ENCODE results near the gene CCDC12. TPM values are rescaled to one million over a fixed set of nuclear protein-coding genes. Genes with fewer than 3 reads are reported as not detected.

The CCDC12 gene
- total RNA-seq, result 49.7 to 52.4 TPM (median 50.5 TPM) in 3 replicates

DNA sequence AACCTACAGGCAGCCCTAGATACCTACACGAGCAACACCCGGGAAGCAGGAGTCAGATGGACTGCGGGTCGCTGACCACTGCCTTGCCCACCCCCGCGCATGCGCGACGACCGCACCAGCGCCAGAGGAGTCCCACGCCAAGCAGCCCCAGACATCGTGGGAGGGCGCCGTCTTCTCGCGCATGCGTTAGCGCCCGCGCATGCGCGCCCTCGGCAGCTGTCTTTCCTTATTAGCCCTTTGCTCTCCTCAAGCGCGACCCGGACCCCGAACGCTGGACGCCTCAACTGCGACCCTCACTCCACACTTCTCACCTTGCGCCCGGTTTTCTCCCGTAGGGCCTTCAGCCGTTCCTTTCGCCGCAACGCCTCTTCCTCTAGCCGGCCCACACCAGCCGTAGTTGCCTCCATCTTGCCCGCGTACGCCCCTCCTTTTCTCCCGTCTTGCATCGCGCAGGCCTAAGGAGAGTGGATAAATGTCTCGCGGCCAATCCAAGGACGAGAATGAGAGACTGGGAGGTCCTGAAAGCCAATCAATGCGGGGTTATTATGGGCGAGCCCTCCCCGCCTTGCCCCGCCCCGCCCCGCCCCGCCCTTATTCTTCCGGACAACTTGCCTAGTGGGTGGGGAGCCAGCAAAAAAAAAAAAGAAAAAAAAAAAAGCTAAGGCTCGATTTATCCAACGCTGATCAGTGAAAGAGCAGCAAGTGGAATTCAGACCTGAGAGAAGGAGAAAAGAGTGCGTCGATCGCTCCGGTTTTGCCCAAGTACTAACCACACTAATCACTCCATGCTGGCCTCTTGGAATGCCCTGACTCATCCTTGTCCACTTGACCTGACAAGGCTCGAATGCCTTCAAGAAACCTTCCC lies at the start of gene CCDC12:
CCDC12 (minus strand) TSS at position 420 of the 865 bp plus-strand sequence; CDS start at position 407, 13 bp downstream.
- Mint-ChIP-seq H3K27me3 (ENCODE audit: low read depth) (no peaks in the 10 kb centered on the region), H3K4me3 (peak within 1 kb of the TSS; percentile 100), H3K36me3 (no peaks in the 10 kb centered on the region), H3K4me1 (peaks cover 50% of the 10 kb centered on the region), H3K9me3 (no peaks in the 10 kb centered on the region), H3K27ac (peak within 1 kb of the TSS; percentile 99)
- DNase-seq (ENCODE audit: low spot score in 2 of 2, unreplicated experiment in 2 of 2), result peak; percentile 86 to 89
- TF ChIP-seq, protein P1, sequence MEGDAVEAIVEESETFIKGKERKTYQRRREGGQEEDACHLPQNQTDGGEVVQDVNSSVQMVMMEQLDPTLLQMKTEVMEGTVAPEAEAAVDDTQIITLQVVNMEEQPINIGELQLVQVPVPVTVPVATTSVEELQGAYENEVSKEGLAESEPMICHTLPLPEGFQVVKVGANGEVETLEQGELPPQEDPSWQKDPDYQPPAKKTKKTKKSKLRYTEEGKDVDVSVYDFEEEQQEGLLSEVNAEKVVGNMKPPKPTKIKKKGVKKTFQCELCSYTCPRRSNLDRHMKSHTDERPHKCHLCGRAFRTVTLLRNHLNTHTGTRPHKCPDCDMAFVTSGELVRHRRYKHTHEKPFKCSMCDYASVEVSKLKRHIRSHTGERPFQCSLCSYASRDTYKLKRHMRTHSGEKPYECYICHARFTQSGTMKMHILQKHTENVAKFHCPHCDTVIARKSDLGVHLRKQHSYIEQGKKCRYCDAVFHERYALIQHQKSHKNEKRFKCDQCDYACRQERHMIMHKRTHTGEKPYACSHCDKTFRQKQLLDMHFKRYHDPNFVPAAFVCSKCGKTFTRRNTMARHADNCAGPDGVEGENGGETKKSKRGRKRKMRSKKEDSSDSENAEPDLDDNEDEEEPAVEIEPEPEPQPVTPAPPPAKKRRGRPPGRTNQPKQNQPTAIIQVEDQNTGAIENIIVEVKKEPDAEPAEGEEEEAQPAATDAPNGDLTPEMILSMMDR (IDR thresholded peaks at IDR 0.05; ENCODE audit: unreplicated experiment), result no peak

DNA sequence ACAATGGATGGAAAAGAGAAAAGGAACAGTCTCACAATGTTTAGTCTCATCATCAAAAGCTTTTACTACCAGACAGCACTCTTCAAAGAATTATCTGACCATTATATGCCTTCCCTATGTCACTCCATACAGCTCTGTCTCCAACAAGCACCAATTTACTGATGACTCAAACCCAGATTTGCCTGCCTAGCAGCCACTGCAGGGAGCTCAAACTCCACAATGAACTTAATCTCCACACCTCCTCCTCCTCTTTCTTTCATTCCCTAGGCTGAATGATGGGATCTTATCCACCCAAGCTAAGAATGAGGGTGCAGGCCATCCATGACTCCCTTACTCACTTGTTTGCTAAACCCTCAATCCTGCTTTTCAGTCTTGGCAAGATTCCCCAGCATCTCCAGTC lies 48.4 kb upstream of the CCDC12 start:
- DNase-seq (ENCODE audit: low spot score in 2 of 2, unreplicated experiment in 2 of 2), result no peak
- Mint-ChIP-seq H3K27me3 (ENCODE audit: low read depth) (no peaks in the 10 kb centered on the region), H3K4me1 (peaks cover 7% of the 10 kb centered on the region), H3K9me3 (no peaks in the 10 kb centered on the region), H3K4me3 (no peak overlapping the region), H3K27ac (peak overlapping the region; percentile 18), H3K36me3 (peaks cover 10% of the 10 kb centered on the region)
- TF ChIP-seq, protein P1 (IDR thresholded peaks at IDR 0.05; ENCODE audit: unreplicated experiment), result no peak

DNA sequence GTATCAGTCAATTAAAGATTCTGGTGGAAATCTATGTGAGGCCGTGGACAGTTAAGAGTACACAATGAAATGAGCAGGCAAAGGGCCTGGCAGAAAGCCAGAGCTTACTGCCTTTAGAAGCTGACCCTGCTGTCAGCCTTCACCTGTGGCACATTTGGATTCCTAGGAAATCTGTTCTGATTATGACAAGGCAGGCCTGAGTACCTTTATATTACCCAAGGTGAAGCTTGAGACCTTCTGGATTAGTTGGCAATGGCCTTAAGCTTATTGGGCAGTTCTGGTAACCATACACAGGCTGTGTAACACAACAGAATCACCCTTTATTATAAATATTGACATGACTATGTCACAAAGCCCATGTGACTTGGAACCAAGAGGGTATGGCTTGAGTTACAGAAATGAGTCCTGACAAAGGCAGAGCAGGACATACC lies 46.1 kb upstream of the CCDC12 start:
- TF ChIP-seq, protein P1 (IDR thresholded peaks at IDR 0.05; ENCODE audit: unreplicated experiment), result no peak
- DNase-seq (ENCODE audit: low spot score in 2 of 2, unreplicated experiment in 2 of 2), result no peak
- Mint-ChIP-seq H3K4me3 (no peak overlapping the region), H3K4me1 (no peaks in the 10 kb centered on the region), H3K27ac (no peak overlapping the region), H3K27me3 (ENCODE audit: low read depth) (no peaks in the 10 kb centered on the region), H3K9me3 (no peaks in the 10 kb centered on the region), H3K36me3 (peaks cover 15% of the 10 kb centered on the region)

DNA sequence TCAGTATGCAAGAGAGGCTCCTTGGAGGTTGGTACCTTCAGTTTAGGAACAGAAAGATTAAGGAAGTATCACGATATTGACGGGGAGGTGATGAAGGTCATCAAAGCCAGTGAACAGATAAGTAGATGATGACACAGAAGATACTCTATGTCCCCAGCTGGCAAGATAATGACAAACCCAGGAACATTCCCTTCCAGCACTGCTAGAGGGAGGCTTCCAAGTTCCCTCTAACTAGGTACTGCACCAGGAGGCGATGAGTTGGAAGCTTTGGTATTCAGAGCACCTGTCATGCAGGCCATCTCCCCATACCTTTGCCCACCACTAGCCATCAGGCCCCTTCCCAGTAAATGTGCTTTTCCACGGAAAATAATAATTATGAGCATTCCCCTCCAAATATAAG lies 43.8 kb upstream of the CCDC12 start:
- no peak overlapping the region for H3K4me3 Mint-ChIP-seq
- peak overlapping the region; percentile 10 for H3K27ac Mint-ChIP-seq
- H3K9me3 Mint-ChIP-seq, result no peaks in the 10 kb centered on the region
- peaks cover 13% of the 10 kb centered on the region for H3K36me3 Mint-ChIP-seq
- H3K4me1 Mint-ChIP-seq, result peaks cover 12% of the 10 kb centered on the region
- H3K27me3 Mint-ChIP-seq (ENCODE audit: low read depth), result no peaks in the 10 kb centered on the region
- TF ChIP-seq, protein P1 (IDR thresholded peaks at IDR 0.05; ENCODE audit: unreplicated experiment), result no peak
- DNase-seq (ENCODE audit: low spot score in 2 of 2, unreplicated experiment in 2 of 2), result no peak

DNA sequence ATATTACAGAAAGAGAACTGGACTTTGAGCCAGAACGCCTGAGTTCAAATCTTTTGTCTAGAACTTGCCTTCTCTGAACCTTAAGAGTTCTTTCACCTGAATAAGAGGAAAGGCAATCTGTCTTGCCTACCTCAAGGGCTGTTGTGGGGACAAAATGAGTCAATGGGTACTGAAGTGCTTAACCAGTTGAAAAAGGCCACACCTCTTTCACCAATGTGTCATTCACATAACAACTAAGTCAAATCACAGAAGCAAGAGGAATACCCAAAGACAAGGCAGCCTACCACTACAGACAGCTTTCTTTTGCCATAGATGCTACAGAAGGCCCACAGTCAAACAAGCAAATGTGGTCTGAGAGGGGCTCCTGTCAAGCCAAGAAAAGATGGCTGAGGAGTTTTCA lies 42.7 kb upstream of the CCDC12 start:
- TF ChIP-seq, protein P1 (IDR thresholded peaks at IDR 0.05; ENCODE audit: unreplicated experiment), result no peak
- H3K27ac Mint-ChIP-seq, result no peak overlapping the region
- peaks cover 12% of the 10 kb centered on the region for H3K4me1 Mint-ChIP-seq
- H3K27me3 Mint-ChIP-seq (ENCODE audit: low read depth), result no peaks in the 10 kb centered on the region
- no peak overlapping the region for H3K4me3 Mint-ChIP-seq
- peaks cover 16% of the 10 kb centered on the region for H3K36me3 Mint-ChIP-seq
- no peaks in the 10 kb centered on the region for H3K9me3 Mint-ChIP-seq
- no peak for DNase-seq (ENCODE audit: low spot score in 2 of 2, unreplicated experiment in 2 of 2)
